GM12878 (cell line): ENCODE results near the gene TBL3. TPM values are rescaled to one million over a fixed set of nuclear protein-coding genes. Genes with fewer than 3 reads are reported as not detected.

Experiments
- ASH2L ChIP-seq: fragments of 300-600, 200-600 bp; sonication (generic); IDR thresholded peaks from 2 replicates; pipeline ENCODE4 v1.6.1; 2017; ENCODE audit warnings: low read depth, mild to moderate bottlenecking, borderline replicate concordance
- CBX5 ChIP-seq: sonication (generic); IDR thresholded peaks from 2 replicates; pipeline ENCODE4 v1.6.1; 2016; ENCODE audit warnings: low read depth, moderate library complexity, mild to moderate bottlenecking, inconsistent platforms
- EGR1 ChIP-seq, 2 experiments: IDR thresholded peaks; 1 replicate in 1 of 2; 2 replicates in 1 of 2; pipeline ENCODE4 v1.6.1; 2011 to 2012; ENCODE audit warnings: low read depth in 2 of 2, low read length in 2 of 2, borderline replicate concordance in 1 of 2, mild to moderate bottlenecking in 1 of 2, moderate library complexity in 1 of 2
- HDAC6 ChIP-seq: fragments of 200-600 bp; sonication (generic); IDR thresholded peaks from one replicate; pipeline ENCODE4 v1.8.0; 2017; ENCODE audit warnings: antibody characterized with exemption; ENCODE audit not compliant: unreplicated experiment
- IKZF2 ChIP-seq, 2 experiments: fragments of 450-650 bp; IDR thresholded peaks; 2 replicates each; pipeline ENCODE4 v1.6.1; 2017; ENCODE audit warnings: mild to moderate bottlenecking in 2 of 2, moderate library complexity in 2 of 2
- KAT2A ChIP-seq: conservative IDR thresholded peaks from 2 replicates; pipeline ENCODE4 v1.6.1; 2011; ENCODE audit warnings: low read depth, low read length; ENCODE audit not compliant: control insufficient read depth
- MXI1 ChIP-seq: fragments of 150-350 bp; IDR thresholded peaks from 2 replicates; pipeline ENCODE4 v1.6.1; 2011; ENCODE audit warnings: low read depth, mild to moderate bottlenecking, inconsistent platforms, low read length, improper control_type of control experiment
- NR2C2 ChIP-seq: IDR thresholded peaks from 2 replicates; pipeline ENCODE4 v1.6.1; 2011; ENCODE audit warnings: borderline replicate concordance, low read depth; ENCODE audit not compliant: control insufficient read depth, insufficient read length
- SIN3A ChIP-seq: IDR thresholded peaks from 2 replicates; pipeline ENCODE4 v1.6.1; 2012; ENCODE audit warnings: low read depth, low read length, improper control_type of control experiment
- SKIL ChIP-seq: fragments of 450-650 bp; IDR thresholded peaks from 2 replicates; pipeline ENCODE4 v1.6.1; 2017; ENCODE audit warnings: mild to moderate bottlenecking, low read depth, inconsistent platforms; ENCODE audit not compliant: poor library complexity, severe bottlenecking
- SMAD5 ChIP-seq: IDR thresholded peaks from 2 replicates; pipeline ENCODE4 v1.6.1; 2016; ENCODE audit warnings: antibody characterized with exemption, low read depth
- SMC3 ChIP-seq: IDR thresholded peaks from 2 replicates; pipeline ENCODE4 v1.6.1; 2011; ENCODE audit warnings: low read length, improper control_type of control experiment, borderline replicate concordance
- STAT1 ChIP-seq: fragments of 450-650 bp; conservative IDR thresholded peaks from 2 replicates; pipeline ENCODE4 v1.6.1; 2014; ENCODE audit warnings: antibody characterized with exemption, mild to moderate bottlenecking
- ZZZ3 ChIP-seq: IDR thresholded peaks from 2 replicates; pipeline ENCODE4 v1.6.1; 2011; ENCODE audit warnings: low read depth; ENCODE audit not compliant: control insufficient read depth, insufficient read length
- polyA plus RNA-seq, 11 experiments: library from polyadenylated mRNA; depleted of rRNA in 4 of 11; unstranded in 6 of 11; stranded (reverse) in 5 of 11; fragments of >200 nt; fragmentation: Nextera tagmentation in 4 of 11; fragmentation: Illumina TruSeq in 1 of 11; extraction: Ambion mirVana in 4 of 11; extraction: Trizol in 1 of 11; gene quantifications; 1 replicate in 1 of 11; 2 replicates in 10 of 11; pipeline versions ENCODE4 v1.2.1 to v1.2.3, GENCODE V29; 2011 to 2016; ENCODE audit warnings: inconsistent platforms in 2 of 11, missing spikeins in 2 of 11, low read depth in 1 of 11
- total RNA-seq, 4 experiments: library from RNA; depleted of rRNA in 3 of 4; stranded (reverse); fragments of >200 nt in 3 of 4; fragmentation: Illumina TruSeq in 1 of 4; extraction: Trizol in 1 of 4; gene quantifications; 2 replicates each; pipeline versions ENCODE4 v1.2.1 to v1.2.3, GENCODE V29; 2013 to 2021
- TF ChIP-seq, protein P1 (sequence below): IDR thresholded peaks from 2 replicates; pipeline ENCODE4 v1.6.1; 2012; ENCODE audit warnings: improper control_type of control experiment, low read depth, low read length; ENCODE audit not compliant: insufficient replicate concordance
- TF ChIP-seq, protein P2 (sequence below): fragments of 450-650 bp; formaldehyde crosslinking; IDR thresholded peaks from 2 replicates; pipeline ENCODE4 v1.4.0; 2020; ENCODE audit warnings: mild to moderate bottlenecking, moderate library complexity
- TF ChIP-seq, protein P3 (sequence below): IDR thresholded peaks from 2 replicates; pipeline ENCODE4 v1.6.1; 2012; ENCODE audit warnings: low read depth, low read length, improper control_type of control experiment

Gene TBL3
- total and polyA plus RNA-seq, 10 of the 15 experiments (the other 5 are each of a cell fraction or from before 2014, with no cell fraction given): 1.2 to 101 (median 34.2) TPM

DNA sequence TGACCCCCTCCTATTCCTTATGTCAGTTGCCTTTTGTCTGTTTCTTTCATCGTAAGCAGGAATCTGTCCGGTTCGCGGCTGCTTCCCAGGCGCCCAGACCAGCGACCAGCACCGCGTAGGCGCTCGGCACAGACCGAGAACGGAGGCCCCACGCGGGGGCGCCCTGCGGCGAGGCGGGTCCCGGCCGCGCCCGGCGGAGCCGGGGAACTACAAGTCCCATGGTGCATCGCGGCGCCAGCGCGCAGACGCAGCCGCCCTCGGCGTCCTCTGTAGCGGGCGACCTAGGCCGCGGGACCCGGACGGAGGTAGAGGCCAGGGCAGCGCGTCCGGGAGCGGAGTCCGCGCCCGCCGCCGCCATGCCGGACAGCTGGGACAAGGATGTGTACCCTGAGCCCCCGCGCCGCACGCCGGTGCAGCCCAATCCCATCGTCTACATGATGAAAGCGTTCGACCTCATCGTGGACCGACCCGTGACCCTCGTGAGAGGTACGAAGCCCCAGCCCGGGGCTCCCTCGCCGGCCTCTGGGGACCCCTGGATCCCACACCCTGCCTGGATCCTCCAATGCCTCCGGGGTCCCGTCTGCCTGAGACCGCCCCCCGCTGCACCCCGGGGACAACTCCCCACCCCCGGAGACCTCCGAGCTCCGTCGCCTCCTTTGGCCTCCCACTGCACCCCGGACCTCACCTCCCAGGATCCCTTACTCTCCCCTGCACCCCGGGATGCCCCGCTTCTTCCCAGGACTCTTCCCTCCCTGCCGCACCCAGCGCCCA, 12.4 kb upstream of the TBL3 start, which contains the start of gene NDUFB10 (continued):
- TF ChIP-seq, protein P1, sequence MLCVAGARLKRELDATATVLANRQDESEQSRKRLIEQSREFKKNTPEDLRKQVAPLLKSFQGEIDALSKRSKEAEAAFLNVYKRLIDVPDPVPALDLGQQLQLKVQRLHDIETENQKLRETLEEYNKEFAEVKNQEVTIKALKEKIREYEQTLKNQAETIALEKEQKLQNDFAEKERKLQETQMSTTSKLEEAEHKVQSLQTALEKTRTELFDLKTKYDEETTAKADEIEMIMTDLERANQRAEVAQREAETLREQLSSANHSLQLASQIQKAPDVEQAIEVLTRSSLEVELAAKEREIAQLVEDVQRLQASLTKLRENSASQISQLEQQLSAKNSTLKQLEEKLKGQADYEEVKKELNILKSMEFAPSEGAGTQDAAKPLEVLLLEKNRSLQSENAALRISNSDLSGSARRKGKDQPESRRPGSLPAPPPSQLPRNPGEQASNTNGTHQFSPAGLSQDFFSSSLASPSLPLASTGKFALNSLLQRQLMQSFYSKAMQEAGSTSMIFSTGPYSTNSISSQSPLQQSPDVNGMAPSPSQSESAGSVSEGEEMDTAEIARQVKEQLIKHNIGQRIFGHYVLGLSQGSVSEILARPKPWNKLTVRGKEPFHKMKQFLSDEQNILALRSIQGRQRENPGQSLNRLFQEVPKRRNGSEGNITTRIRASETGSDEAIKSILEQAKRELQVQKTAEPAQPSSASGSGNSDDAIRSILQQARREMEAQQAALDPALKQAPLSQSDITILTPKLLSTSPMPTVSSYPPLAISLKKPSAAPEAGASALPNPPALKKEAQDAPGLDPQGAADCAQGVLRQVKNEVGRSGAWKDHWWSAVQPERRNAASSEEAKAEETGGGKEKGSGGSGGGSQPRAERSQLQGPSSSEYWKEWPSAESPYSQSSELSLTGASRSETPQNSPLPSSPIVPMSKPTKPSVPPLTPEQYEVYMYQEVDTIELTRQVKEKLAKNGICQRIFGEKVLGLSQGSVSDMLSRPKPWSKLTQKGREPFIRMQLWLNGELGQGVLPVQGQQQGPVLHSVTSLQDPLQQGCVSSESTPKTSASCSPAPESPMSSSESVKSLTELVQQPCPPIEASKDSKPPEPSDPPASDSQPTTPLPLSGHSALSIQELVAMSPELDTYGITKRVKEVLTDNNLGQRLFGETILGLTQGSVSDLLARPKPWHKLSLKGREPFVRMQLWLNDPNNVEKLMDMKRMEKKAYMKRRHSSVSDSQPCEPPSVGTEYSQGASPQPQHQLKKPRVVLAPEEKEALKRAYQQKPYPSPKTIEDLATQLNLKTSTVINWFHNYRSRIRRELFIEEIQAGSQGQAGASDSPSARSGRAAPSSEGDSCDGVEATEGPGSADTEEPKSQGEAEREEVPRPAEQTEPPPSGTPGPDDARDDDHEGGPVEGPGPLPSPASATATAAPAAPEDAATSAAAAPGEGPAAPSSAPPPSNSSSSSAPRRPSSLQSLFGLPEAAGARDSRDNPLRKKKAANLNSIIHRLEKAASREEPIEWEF: no peak
- no peak for TF ChIP-seq SMAD5
- peak in 1 of 2 experiments; percentile 86; a peak in 2 of 3 replicates for TF ChIP-seq EGR1 (IDR thresholded peaks at IDR 0.05; ENCODE audit: borderline replicate concordance in 1 of 2, low read depth in 2 of 2, low read length in 2 of 2)
- TF ChIP-seq SKIL: no peak
- TF ChIP-seq CBX5: no peak
- TF ChIP-seq STAT1: 0 out of 2 replicates have a peak, but pooled peaks have one; percentile 95
- no peak for TF ChIP-seq ZZZ3
- TF ChIP-seq KAT2A: no peak
- peak; percentile 57 for TF ChIP-seq MXI1
- TF ChIP-seq NR2C2: no peak
- TF ChIP-seq ASH2L: no peak
- peak; percentile 27; the same call in 1 of the 2 replicates for TF ChIP-seq SIN3A
- peak; percentile 41; the same call in 1 of the 2 replicates for TF ChIP-seq SMC3
- TF ChIP-seq IKZF2 (IDR thresholded peaks at IDR 0.05): no peak
- TF ChIP-seq, protein P2, sequence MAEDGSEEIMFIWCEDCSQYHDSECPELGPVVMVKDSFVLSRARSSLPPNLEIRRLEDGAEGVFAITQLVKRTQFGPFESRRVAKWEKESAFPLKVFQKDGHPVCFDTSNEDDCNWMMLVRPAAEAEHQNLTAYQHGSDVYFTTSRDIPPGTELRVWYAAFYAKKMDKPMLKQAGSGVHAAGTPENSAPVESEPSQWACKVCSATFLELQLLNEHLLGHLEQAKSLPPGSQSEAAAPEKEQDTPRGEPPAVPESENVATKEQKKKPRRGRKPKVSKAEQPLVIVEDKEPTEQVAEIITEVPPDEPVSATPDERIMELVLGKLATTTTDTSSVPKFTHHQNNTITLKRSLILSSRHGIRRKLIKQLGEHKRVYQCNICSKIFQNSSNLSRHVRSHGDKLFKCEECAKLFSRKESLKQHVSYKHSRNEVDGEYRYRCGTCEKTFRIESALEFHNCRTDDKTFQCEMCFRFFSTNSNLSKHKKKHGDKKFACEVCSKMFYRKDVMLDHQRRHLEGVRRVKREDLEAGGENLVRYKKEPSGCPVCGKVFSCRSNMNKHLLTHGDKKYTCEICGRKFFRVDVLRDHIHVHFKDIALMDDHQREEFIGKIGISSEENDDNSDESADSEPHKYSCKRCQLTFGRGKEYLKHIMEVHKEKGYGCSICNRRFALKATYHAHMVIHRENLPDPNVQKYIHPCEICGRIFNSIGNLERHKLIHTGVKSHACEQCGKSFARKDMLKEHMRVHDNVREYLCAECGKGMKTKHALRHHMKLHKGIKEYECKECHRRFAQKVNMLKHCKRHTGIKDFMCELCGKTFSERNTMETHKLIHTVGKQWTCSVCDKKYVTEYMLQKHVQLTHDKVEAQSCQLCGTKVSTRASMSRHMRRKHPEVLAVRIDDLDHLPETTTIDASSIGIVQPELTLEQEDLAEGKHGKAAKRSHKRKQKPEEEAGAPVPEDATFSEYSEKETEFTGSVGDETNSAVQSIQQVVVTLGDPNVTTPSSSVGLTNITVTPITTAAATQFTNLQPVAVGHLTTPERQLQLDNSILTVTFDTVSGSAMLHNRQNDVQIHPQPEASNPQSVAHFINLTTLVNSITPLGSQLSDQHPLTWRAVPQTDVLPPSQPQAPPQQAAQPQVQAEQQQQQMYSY (CRISPR knock-in tag): no peak
- no peak for TF ChIP-seq HDAC6
- TF ChIP-seq, protein P3, sequence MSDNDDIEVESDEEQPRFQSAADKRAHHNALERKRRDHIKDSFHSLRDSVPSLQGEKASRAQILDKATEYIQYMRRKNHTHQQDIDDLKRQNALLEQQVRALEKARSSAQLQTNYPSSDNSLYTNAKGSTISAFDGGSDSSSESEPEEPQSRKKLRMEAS: no peak; the same call in none of the 2 replicates
